HepG2 (cell line): ENCODE measurements around the gene PKNOX2. TPM values are rescaled to one million over a fixed set of nuclear protein-coding genes. Genes with fewer than 3 reads are reported as not detected.

Experiments used
- ATAC-seq: fragments of 200-7000 bp; cut with Tn5 transposase; 3 replicates; pipeline ENCODE4 v1.9.1; 2020; ENCODE audit warnings: mild to moderate bottlenecking, moderate library complexity
- BruUV-seq: library from RNA; stranded (reverse); fragments of 400-500 nt; replicated peaks from 2 replicates; lab custom pipeline; 2021; lab: Mats Ljungman, UMichigan
- CTCF ChIA-PET: fragments of 300-600 bp; formaldehyde crosslinking; extraction: SDS; loops from one replicate; lab custom pipeline; 2021; ENCODE audit warnings: low total read pairs, inconsistent platforms, low intra/inter-chr PET ratio; lab: Yijun Ruan, JAX
- POLR2A ChIA-PET: fragments of 350-600 bp; sonication (Branson Sonifier 250); formaldehyde crosslinking; loops from one replicate; lab custom pipeline; 2020; ENCODE audit warnings: antibody characterized with exemption, inconsistent platforms; lab: Yijun Ruan, JAX
- DNase-seq: peaks from one replicate; pipeline ENCODE4 v3.0.0-alpha.2; 2015; ENCODE audit warnings: low spot score
- FAIRE-seq: peaks from 3 replicates; lab custom pipeline; 2011; peaks lifted over from hg19 to GRCh38; lab: Jason Lieb, UNC
- H2AFZ ChIP-seq: one replicate; pipeline ENCODE4 v1.6.1; 2011; ENCODE audit warnings: low read length, inconsistent platforms
- H3K27ac ChIP-seq: fragments of 300-600 bp; 3 replicates; pipeline ENCODE4 v1.8.0; 2011; ENCODE audit warnings: mixed run types, mild to moderate bottlenecking, mixed read lengths, low read length, inconsistent platforms; ENCODE audit not compliant: insufficient read depth; ENCODE audit errors: extremely low read length
- H3K27me3 ChIP-seq, 2 experiments: fragments of 200-600 bp in 1 of 2; 2 replicates in 1 of 2; 3 replicates in 1 of 2; pipeline versions ENCODE4 v1.6.0 to v1.8.0; 2011; ENCODE audit warnings: low read length in 2 of 2, mild to moderate bottlenecking in 2 of 2, moderate library complexity in 2 of 2, inconsistent platforms in 1 of 2; ENCODE audit not compliant: insufficient read depth in 2 of 2, control insufficient read depth in 1 of 2
- H3K36me3 ChIP-seq, 2 experiments: fragments of 200-600 bp in 1 of 2; replicated peaks in 1 of 2; 2 replicates in 1 of 2; 3 replicates in 1 of 2; pipeline versions ENCODE4 v1.5.1 to v1.8.0; 2011; ENCODE audit warnings: low read length in 2 of 2, inconsistent platforms in 1 of 2; ENCODE audit not compliant: insufficient read depth in 2 of 2, control insufficient read depth in 1 of 2
- H3K4me1 ChIP-seq: 2 replicates; pipeline ENCODE4 v1.5.1; 2012; ENCODE audit warnings: low read length, inconsistent platforms; ENCODE audit not compliant: insufficient read depth
- H3K4me2 ChIP-seq: 2 replicates; pipeline ENCODE4 v1.6.0; 2011; ENCODE audit warnings: low read depth, low read length, inconsistent platforms
- H3K4me3 ChIP-seq, 3 experiments: fragments of 200-600 bp in 1 of 3; sonication (generic), shearing (Covaris generic) in 1 of 3; replicated peaks in 1 of 3; 2 replicates each; pipeline ENCODE4 v1.5.1; 2011 to 2016; ENCODE audit warnings: low read length in 3 of 3, inconsistent platforms in 2 of 3, low read depth in 2 of 3, mild to moderate bottlenecking in 2 of 3, control low read depth in 1 of 3, mixed read lengths in 1 of 3; ENCODE audit not compliant: insufficient read depth in 1 of 3
- H3K79me2 ChIP-seq: one replicate; pipeline ENCODE4 v1.6.1; 2011; ENCODE audit warnings: low read length, inconsistent platforms; ENCODE audit not compliant: insufficient read depth
- H3K9ac ChIP-seq: 2 replicates; pipeline ENCODE4 v1.6.0; 2011; ENCODE audit warnings: mild to moderate bottlenecking, low read depth, low read length, inconsistent platforms; ENCODE audit not compliant: insufficient read depth
- H3K9me3 ChIP-seq: 2 replicates; pipeline ENCODE4 v1.5.1; 2012; ENCODE audit warnings: mild to moderate bottlenecking, low read length
- H4K20me1 ChIP-seq: 2 replicates; pipeline ENCODE4 v1.6.0; 2011; ENCODE audit warnings: inconsistent platforms, mild to moderate bottlenecking, low read length, moderate library complexity; ENCODE audit not compliant: insufficient read depth
- AGO1 ChIP-seq: fragments of 200-400 bp; formaldehyde crosslinking; IDR thresholded peaks from 2 replicates; pipeline ENCODE4 v1.6.1; 2017; ENCODE audit warnings: mild to moderate bottlenecking, low read depth, low read length, moderate library complexity; ENCODE audit not compliant: poor library complexity, severe bottlenecking
- FOXM1 ChIP-seq: sonication (generic); formaldehyde crosslinking; IDR thresholded peaks from 2 replicates; pipeline ENCODE4 v1.5.0; 2020; ENCODE audit warnings: missing genetic modification reagents
- KDM6A ChIP-seq: IDR thresholded peaks from 2 replicates; pipeline ENCODE4 v1.6.1; 2016; ENCODE audit warnings: low read depth
- NFYB ChIP-seq: sonication (generic); formaldehyde crosslinking; IDR thresholded peaks from 2 replicates; pipeline ENCODE4 v1.4.0; 2020; ENCODE audit warnings: missing genetic modification reagents
- PRDM10 ChIP-seq: sonication (generic); formaldehyde crosslinking; IDR thresholded peaks from 2 replicates; pipeline ENCODE4 v1.4.0; 2020; ENCODE audit warnings: low read depth, missing genetic modification reagents
- SMAD3 ChIP-seq: sonication (generic); formaldehyde crosslinking; IDR thresholded peaks from 2 replicates; pipeline ENCODE4 v1.4.0; 2020; ENCODE audit warnings: missing genetic modification reagents
- STAT5B ChIP-seq: sonication (generic); formaldehyde crosslinking; IDR thresholded peaks from 2 replicates; pipeline ENCODE4 v1.4.0; 2020; ENCODE audit warnings: missing genetic modification reagents
- WGBS: methylation state at CpG from one replicate; pipeline ENCODE4 v1.1.6; 2017; ENCODE audit warnings: low lambda C conversion rate; 5-methylcytosine and 5-hydroxymethylcytosine counted together
- in situ Hi-C: cut with HindIII; loops from 2 replicates; pipeline ENCODE4 v1.10.0; 2017; ENCODE audit warnings: low pct_unique_long_range_greater_than_20kb; ENCODE audit not compliant: extremely low pct_ligation_motif_present
- intact Hi-C: fragments of 100-400 bp; cut with micrococcal nuclease; formaldehyde crosslinking; loops from one replicate; pipeline ENCODE4 v1.10.0; 2022; ENCODE audit not compliant: unreplicated experiment
- polyA plus RNA-seq, 8 experiments: library from polyadenylated mRNA; depleted of rRNA in 3 of 8; stranded (reverse) in 7 of 8; unstranded in 1 of 8; fragments of >200 nt; fragmentation: Illumina TruSeq in 4 of 8; extraction: Trizol in 4 of 8; gene quantifications; 2 replicates each; pipeline versions ENCODE4 v1.2.1 to v1.2.3, GENCODE V29; 2011 to 2016; ENCODE audit warnings: low read depth in 4 of 8, missing spikeins in 1 of 8, mixed read lengths in 1 of 8; ENCODE audit not compliant: insufficient read depth in 1 of 8
- total RNA-seq, 5 experiments: library from RNA; depleted of rRNA; stranded (reverse); fragments of >200 nt; fragmentation: Illumina TruSeq; extraction: Trizol; gene quantifications; 2 replicates each; pipeline ENCODE4 v1.2.3, GENCODE V29; 2016; ENCODE audit warnings: low read depth in 1 of 5

PKNOX2 gene
- total and polyA plus RNA-seq, 2 of the 13 experiments (the other 11 are each of a cell fraction or from before 2014, with no cell fraction given) = not detected

GRCh38 chr11:125268611-125269010, 104.1 kb downstream of the PKNOX2 start:
- DNase-seq (no peak), ATAC-seq (no peak), FAIRE-seq (no peak)
- H3K79me2 ChIP-seq = no peaks in the 10 kb centered on the region
- no peak overlapping the region for H3K9ac ChIP-seq
- intact Hi-C loops = no loop called here
- peaks cover 8 to 61% of the 10 kb centered on the region in 2 experiments; a peak in 4 of 5 replicates for H3K27me3 ChIP-seq
- in situ Hi-C loops = no loop called here
- ChIA-PET POLR2A (no interaction called here), CTCF (no interaction called here)
- H4K20me1 ChIP-seq = no peaks in the 10 kb centered on the region
- H3K4me1 ChIP-seq = peaks cover 22% of the 10 kb centered on the region
- H3K27ac ChIP-seq = no peak overlapping the region
- BruUV-seq = no TSS peak
- no peak overlapping the region for H2AFZ ChIP-seq
- WGBS = 27% methylated on average over 5 of the region's 5 CpGs
- no peaks in the 10 kb centered on the region for H3K36me3 ChIP-seq
- no peak overlapping the region for H3K4me2 ChIP-seq
- no peak overlapping the region for H3K4me3 ChIP-seq
- H3K9me3 ChIP-seq = no peaks in the 10 kb centered on the region
- TF ChIP-seq PRDM10 (CRISPR knock-in tag) = no peak

- DNase-seq = no peak
- no peak overlapping the region for H3K27ac ChIP-seq
- ChIA-PET POLR2A (no interaction called here), CTCF (no interaction called here)
- FAIRE-seq = no peak
- no peaks in the 10 kb centered on the region for H3K36me3 ChIP-seq
- no peak overlapping the region for H3K9ac ChIP-seq
- in situ Hi-C loops (no loop called here), intact Hi-C loops (no loop called here)
- peaks cover 7 to 63% of the 10 kb centered on the region in 2 experiments; a peak in 4 of 5 replicates for H3K27me3 ChIP-seq
- H3K9me3 ChIP-seq = no peaks in the 10 kb centered on the region
- no peak for TF ChIP-seq SMAD3
- no peak for TF ChIP-seq KDM6A (CRISPR knock-in tag)
- no peak for TF ChIP-seq AGO1
- no peak for TF ChIP-seq STAT5B (CRISPR knock-in tag)
- TF ChIP-seq FOXM1 (CRISPR knock-in tag) = no peak
- no peak for TF ChIP-seq NFYB (CRISPR knock-in tag)
- 0% methylated on average over 1 of the region's 3 CpGs for WGBS
- peaks cover 15% of the 10 kb centered on the region for H3K4me1 ChIP-seq
- ATAC-seq = no peak
- no peak overlapping the region for H2AFZ ChIP-seq
- no peak overlapping the region for H3K4me2 ChIP-seq
- BruUV-seq = no TSS peak
- no peak overlapping the region for H3K4me3 ChIP-seq
- no peaks in the 10 kb centered on the region for H3K79me2 ChIP-seq
- no peaks in the 10 kb centered on the region for H4K20me1 ChIP-seq
These were observed 105.6 kb downstream of the PKNOX2 start for GRCh38 chr11:125270106-125270505.
